GM21576 (cell line): ENCODE data around the gene DHRS9.

Experiments used
- ATAC-seq: cut with Tn5 transposase; IDR thresholded peaks from one replicate; pipeline ENCODE4 v1.9.1; 2021; ENCODE audit warnings: mild to moderate bottlenecking, moderate library complexity; ENCODE audit not compliant: unreplicated experiment

Gene DHRS9

DNA sequence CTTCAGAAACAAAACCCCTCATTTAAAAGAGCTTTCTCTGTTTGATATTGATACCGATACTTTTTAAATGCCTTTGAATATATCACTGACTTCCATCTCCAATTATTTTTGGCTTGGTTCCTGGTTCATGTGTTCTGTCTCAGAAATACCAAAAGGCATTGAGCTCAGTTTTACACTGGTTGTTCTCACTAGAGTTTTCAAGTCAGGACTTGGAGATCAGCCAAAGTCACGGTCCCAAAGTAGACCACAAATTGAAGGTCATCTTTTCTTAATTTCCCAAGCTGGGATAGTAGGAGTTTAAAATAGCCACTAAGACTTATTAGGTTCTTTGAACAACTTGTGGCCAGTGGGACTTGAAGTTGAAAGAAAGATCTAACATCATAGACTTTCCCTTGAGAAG is 24.2 kb downstream of the DHRS9 start:
- no peak for ATAC-seq

DNA sequence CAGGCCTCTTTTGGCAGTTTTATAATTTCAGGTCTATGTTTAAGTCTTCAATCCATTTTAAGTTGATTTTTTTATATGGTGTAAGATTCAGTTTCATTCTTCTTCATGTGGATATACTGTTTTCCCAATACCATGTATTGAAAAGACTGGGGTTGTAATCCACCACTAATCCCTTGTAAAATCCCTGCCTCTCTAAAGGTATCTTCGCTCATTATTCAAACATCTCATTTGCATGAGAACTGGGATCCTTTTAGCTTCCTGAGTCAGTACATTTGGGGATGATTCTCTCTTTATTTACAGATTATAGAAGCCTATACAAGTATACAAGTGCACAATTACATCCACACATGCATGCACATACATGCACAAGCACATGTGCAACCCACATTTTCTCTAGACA is 25.3 kb downstream of the DHRS9 start:
- ATAC-seq: no peak

DNA sequence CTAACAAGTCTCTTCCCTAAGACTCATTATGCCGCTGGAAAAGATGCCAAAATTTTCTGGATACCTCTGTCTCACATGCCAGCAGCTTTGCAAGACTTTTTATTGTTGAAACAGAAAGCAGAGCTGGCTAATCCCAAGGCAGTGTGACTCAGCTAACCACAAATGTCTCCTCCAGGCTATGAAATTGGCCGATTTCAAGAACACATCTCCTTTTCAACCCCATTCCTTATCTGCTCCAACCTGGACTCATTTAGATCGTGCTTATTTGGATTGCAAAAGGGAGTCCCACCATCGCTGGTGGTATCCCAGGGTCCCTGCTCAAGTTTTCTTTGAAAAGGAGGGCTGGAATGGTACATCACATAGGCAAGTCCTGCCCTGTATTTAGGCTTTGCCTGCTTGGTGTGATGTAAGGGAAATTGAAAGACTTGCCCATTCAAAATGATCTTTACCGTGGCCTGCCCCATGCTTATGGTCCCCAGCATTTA is 26.3 kb downstream of the DHRS9 start:
- no peak for ATAC-seq

DNA sequence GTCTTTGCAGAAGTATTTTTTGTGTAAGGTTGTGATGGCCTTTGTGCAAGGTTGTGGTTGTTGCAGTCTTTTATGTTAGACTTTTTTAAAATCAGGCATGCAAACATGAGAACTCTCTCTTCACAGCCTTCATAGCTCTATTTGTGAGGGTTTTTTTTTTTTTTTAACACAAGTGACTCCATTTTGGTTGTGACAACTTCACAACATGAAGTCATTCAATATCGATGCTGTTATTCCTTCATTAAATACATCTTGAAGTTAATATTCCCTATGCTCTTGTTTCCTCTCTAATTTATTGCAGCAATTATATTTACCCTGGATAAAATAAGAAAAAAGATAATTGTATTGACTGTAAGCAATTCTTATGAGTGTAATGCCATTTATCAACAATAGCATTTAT is 35.5 kb downstream of the DHRS9 start:
- no peak for ATAC-seq

DNA sequence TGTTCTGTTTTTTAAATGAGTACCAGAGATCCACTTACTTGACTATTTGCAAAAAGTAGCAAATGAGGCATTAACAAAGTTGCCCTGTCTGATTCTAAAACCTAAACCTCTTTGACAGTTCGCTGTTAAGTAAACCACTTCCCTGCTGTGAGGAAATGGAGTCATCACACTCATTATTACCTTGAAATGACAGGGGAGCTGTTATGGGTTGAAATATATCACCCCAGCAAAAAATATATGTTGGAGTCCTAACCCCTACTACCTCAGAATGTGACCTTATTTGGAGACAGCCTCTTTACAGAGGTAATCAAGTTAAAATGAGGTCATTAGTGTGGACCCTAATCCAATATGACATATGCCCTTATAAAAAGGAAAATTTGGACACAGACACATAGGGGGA is 36.1 kb downstream of the DHRS9 start:
- no peak for ATAC-seq

DNA sequence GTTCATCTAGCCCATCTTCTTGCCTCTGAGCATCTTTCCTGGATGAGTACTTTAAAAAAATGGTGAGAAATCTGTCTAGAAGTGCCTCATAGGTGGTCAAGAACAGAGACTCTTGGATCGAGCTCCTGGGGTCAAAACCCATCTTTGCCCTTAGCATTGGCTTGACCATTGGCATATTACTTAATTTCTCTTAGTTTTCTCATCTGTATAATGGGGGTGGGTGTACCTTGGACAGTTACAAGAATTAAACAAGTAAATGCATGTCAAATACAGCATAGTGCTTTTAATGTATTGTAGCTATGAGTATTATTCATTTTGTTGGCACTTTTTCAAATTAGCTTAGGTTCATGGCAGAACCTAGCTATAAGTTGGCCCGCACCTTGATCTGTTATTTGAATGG is 36.8 kb downstream of the DHRS9 start:
- no peak for ATAC-seq

DNA sequence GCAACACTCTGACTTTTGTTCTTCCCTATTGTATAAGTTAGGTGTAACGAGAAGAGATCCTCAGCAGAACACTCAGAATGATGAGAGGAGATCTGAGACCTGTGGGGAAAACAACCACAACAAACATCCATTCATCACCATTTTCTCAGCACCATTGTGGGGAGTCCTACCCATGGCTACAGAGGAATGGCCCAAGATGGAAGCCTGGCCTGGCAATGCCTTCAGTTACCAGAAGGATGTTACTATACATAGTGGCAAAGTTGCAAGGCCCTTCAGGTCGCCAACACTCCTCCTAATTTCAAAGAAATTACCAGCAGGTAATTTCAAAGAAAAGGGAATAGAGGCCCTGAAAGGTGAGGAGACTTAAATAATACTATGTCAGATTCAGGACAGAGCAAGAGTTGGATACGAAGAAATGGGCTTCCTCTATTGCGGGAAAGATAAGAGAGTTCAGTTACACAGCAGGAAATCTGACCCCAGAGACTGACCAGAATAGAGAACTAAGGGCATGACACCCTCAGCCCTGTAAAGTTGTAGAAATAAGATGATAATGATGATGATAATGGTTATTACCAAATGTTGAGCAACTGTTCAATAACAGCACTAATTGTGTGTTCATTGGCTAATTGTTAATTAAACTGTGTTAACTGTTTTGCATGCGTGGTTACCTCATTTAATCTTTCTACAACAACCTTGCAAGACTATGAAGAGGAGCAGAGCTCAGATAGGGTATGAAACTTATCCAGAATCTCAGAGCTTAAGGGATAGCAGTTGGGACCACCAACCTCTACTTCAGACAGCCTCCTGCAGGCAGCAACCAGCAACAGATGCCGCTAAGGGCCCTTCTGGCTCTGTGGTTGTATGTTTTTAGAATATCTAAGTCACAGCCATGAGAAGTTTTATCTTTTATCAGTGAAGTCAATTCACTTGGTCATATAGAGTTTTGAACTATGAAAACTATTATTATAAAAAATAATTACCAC is 37.5 kb downstream of the DHRS9 start:
- no peak for ATAC-seq

GRCh38 chr2:169107645-169108044 is 38.3 kb downstream of the DHRS9 start:
- ATAC-seq: peak; percentile 94

GRCh38 chr2:169108099-169108884 is 38.9 kb downstream of the DHRS9 start:
- ATAC-seq: no peak

DNA sequence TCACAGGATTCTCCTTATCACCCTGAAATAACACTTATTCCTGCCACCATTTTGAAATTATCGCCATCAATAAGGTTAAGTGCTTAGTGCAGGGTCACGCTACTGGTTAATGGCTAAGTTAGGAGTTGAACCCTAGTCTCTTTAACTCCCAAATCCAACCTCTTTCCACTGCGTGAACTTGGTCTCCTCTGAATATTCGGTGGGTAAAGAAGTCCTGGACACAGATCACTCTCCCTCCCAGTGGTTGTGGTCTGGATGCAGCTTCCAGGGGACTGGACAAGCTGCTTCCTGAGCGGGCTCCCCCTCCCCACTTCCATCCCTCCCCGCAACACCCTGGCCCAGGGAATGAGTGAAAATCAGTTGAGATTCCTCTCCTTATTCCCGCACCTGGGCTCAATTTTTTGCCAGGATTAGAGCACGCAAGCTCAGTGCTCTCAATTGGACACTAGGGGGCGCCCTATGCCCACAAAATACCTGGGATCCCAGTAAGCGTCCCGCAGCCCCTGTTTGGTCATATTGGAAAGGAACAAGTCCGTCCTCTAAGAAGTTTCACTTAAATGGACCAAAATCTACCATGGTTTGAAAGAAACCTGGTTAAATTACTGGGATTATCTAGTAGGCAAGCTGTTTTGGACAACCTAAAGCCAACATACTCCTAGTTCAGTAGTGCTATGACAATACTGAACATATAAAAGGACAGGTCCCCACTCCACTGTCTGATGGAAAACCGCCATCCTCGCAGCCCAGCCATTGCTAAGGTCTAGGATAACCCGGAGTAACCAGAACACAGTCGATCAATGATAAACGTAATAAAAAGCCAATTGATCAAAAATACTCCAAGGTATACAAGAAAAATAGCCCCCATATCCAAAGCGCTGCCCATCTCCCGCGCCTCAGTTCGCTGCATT is 40.4 kb downstream of the DHRS9 start:
- ATAC-seq: peak; percentile 32

- ATAC-seq: no peak
Measured at GRCh38 chr2:169110419-169110818, 41.1 kb downstream of the DHRS9 start.

- ATAC-seq: no peak
Measured at GRCh38 chr2:169110916-169111315, 41.6 kb downstream of the DHRS9 start.

DNA sequence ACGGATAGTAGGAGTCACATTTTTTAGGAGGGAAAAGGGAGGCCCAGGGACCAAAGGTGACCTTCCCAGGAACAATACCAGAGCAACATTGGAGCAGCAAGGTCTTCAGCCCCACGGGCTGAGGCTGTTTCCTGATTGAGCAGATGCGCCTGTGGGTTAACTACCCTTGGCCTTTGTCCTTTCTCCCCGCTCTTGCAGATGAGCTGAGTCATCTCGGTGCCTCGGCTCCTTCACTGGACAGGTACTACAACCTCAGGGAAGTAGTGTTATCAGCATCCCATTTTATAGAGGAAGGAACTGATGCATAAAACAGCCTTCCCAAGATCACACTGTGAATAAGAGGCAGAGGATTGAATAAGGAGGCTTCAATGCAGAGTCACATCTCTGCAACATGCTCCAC is 43.5 kb downstream of the DHRS9 start:
- ATAC-seq: no peak

GRCh38 chr2:169114056-169114455 is 44.7 kb downstream of the DHRS9 start:
- ATAC-seq: no peak

- no peak for ATAC-seq
Measured at GRCh38 chr2:169116327-169116726, 47.0 kb downstream of the DHRS9 start.

DNA sequence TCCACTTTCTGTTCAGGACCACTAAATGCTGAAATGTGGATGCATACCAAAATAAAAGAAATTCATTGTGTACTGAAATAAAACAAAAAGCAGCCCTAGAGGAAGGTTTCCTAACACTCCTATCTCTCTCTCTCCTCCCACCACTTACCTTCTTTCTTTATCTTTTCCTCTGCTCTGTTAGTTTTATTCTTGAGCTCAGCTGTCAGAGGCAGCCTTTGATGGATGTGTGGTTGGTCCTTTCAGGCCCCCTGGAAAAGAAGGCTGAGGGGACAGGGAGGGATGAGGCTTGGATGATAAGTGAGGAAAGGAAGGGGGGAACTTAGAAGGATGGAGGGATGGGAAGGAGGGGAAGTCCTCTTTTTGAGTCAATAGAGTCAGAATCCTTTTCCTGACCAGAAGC is 47.6 kb downstream of the DHRS9 start:
- no peak for ATAC-seq

DNA sequence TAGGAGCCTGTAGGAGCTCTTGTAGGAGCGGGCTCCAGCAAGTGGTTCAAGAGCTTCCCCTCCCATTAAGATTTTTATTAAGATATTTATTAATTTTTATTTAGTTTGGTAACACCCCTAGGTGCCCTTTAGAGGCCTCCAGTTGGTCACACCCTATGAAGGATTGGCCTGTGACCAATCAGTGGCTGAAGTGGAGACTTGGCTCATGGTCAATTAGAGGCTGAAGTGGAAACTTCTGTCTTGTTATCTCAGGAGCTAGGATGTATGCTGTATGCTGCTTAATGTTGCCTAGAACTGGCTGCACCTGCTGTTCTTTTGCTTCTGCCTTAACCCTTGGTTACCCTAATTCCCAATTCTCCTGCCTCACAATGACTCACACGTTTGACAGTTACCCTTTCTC is 48.7 kb downstream of the DHRS9 start:
- no peak for ATAC-seq

GRCh38 chr2:169119123-169119760 is 49.9 kb downstream of the DHRS9 start:
- no peak for ATAC-seq

GRCh38 chr2:169119851-169120250 is 50.5 kb downstream of the DHRS9 start:
- no peak for ATAC-seq

DNA sequence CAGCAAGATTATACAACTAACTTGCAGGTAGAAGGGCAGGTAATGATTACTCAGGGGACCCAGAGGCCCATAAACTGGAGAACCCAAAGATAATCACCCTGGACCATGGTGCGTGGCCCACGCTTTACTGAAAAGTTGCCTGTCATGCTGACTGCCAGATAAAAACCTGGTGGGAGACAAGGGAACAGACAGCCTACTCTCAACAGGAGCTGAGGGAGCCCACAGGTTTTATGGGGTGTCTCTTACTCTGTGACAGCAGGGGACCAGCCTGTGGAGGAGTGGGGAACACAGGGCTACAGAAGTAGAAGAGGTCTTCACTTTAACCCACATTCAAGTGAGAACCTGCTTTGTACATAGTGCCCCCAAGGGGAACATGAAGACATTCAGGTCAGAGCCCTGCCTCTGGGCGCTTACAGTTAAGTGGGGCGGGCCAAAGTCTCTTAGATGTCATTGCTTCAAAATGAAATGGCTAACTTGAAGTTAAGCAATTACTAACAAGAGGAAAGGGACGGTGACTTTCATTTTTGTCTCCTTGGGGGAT is 60.4 kb downstream of the DHRS9 start:
- ATAC-seq: no peak
